Heart right ventricle (tissue), 16 donors: ENCODE data around the gene CEP152. TPM values are rescaled to one million over a fixed set of nuclear protein-coding genes. Genes with fewer than 3 reads are reported as not detected.

Source experiments
- ATAC-seq, 8 donors: fragments of 200-7000 bp; cut with Tn5 transposase; one replicate each; pipeline ENCODE4 v1.9.1; 2020; ENCODE audit warnings: mild to moderate bottlenecking in 8 of 8, moderate library complexity in 8 of 8, moderate number of reproducible peaks in 1 of 8
- DNase-seq, 2 donors: peaks; one replicate each; pipeline ENCODE4 v3.0.0-alpha.2; 2020
- H3K27ac ChIP-seq, 10 donors: fragments of 200-600 bp; sonication (generic) in 2 of 10; one replicate each; pipeline versions ENCODE4 v1.5.0 to v1.8.0; 2020 to 2022; ENCODE audit warnings: mild to moderate bottlenecking in 3 of 10
- H3K27me3 ChIP-seq, 7 donors: fragments of 200-600 bp; one replicate each; pipeline ENCODE4 v1.8.0; 2021 to 2022; ENCODE audit warnings: mild to moderate bottlenecking in 2 of 7
- H3K36me3 ChIP-seq, 9 donors: fragments of 200-600 bp; sonication (generic) in 1 of 9; one replicate each; pipeline versions ENCODE4 v1.5.0 to v1.8.0; 2020 to 2022; ENCODE audit warnings: mild to moderate bottlenecking in 2 of 9
- H3K4me1 ChIP-seq, 9 donors: fragments of 200-600 bp; sonication (generic) in 1 of 9; one replicate each; pipeline versions ENCODE4 v1.5.0 to v1.8.0; 2020 to 2022; ENCODE audit warnings: mild to moderate bottlenecking in 4 of 9
- H3K4me3 ChIP-seq, 10 donors: fragments of 200-600 bp; sonication (generic) in 2 of 10; one replicate each; pipeline versions ENCODE4 v1.5.0 to v1.8.0; 2020 to 2022; ENCODE audit warnings: mild to moderate bottlenecking in 7 of 10, moderate library complexity in 2 of 10
- H3K9me3 ChIP-seq, 11 donors: fragments of 200-600 bp in 10 of 11; sonication (generic) in 2 of 11; one replicate each; pipeline versions ENCODE4 v1.5.0 to v1.8.0; 2013 to 2022; ENCODE audit warnings: mild to moderate bottlenecking in 2 of 11, control low read depth in 1 of 11, moderate library complexity in 1 of 11
- WGBS, 2 donors: extraction: QIAGEN DNeasy Blood & Tissue Kit; methylation state at CpG; one replicate each; pipeline ENCODE4 v1.1.7; 2013; ENCODE audit warnings: inconsistent platforms in 1 of 2; 5-methylcytosine and 5-hydroxymethylcytosine counted together
- intact Hi-C, 10 donors: fragments of 100-400 bp; cut with DNase I; formaldehyde crosslinking; loops; one replicate each; pipeline versions ENCODE4 v1.11.1 to v1.14.2; 2022
- polyA plus RNA-seq, 2 donors: library from polyadenylated mRNA; stranded (reverse); fragments of 200-250 nt; gene quantifications; one replicate each; pipeline ENCODE4 v1.2.3, GENCODE V29; 2013
- total RNA-seq, 10 donors: library from RNA; stranded (reverse); fragmentation: NEBNext Ultra II Directional in 3 of 10; extraction: Animal tissue kit (Norgen Biotek cat#: 25700) in 3 of 10; gene quantifications; one replicate each; pipeline versions ENCODE4 v1.2.1 to v1.2.4, GENCODE V29; 2021 to 2023
- TF ChIP-seq, protein P1 (sequence below), 9 donors: fragments of 200-600 bp; sonication (generic) in 2 of 9; IDR thresholded peaks; one replicate each; pipeline versions ENCODE4 v1.5.0 to v1.8.0; 2021 to 2022; ENCODE audit warnings: antibody characterized with exemption in 9 of 9, mild to moderate bottlenecking in 5 of 9, moderate library complexity in 1 of 9
- donor health status: Arrhythmogenic right ventricular cardiomyopathy.
- donor health status: ischemic (EF 13 %, LVEDD 7.1; RV severe dilation, severe dysfunction).
- donor health status: healthy with polysubstance abuse.
- donor health status: DM: no; HTN: yes; CAD: no.
- donor health status: DM: no; HTN: no; CAD: no.
- donor health status: ischemic (EF 25% LVEDD 6.9; RV normal size, moderate dysfunction).
- donor health status: ischemic (EF 25% LVEDD 5.7; RV mildly dilated, moderate dysfunction).
- donor health status: healthy.
- donor health status: DM: yes; HTN: yes; CAD: no.
- donor health status: Ischemic cardiomyopathy.
- donor health status: ischemic (EF 35%, LVEDD 5.7; RV mildly dilated, moderate dysfunction).
- donor health status: nonischemic (EF 11% LVEDD 7.7; RV severe dilation, severe dysfunction).
- donor health status: DM: yes; HTN: yes; CAD: no.
- donor health status: PGD.
- donor health status: ischemic (EF 29% LVEDD 5.4; RV normal size, mild dysfunction).
- donor health status: nonischemic (EF 23%, LVEDD 6.1; RV moderate dilation, normal function).

The CEP152 gene
- total and polyA plus RNA-seq, 12 donors, result 0.51 to 1.8 (median 1.1) TPM

- no peak for ATAC-seq
- 96 to 99% methylated on average over 5 of the region's 5 CpGs for whole genome bisulfite sequencing, 2 donors
- TF ChIP-seq, protein P1, sequence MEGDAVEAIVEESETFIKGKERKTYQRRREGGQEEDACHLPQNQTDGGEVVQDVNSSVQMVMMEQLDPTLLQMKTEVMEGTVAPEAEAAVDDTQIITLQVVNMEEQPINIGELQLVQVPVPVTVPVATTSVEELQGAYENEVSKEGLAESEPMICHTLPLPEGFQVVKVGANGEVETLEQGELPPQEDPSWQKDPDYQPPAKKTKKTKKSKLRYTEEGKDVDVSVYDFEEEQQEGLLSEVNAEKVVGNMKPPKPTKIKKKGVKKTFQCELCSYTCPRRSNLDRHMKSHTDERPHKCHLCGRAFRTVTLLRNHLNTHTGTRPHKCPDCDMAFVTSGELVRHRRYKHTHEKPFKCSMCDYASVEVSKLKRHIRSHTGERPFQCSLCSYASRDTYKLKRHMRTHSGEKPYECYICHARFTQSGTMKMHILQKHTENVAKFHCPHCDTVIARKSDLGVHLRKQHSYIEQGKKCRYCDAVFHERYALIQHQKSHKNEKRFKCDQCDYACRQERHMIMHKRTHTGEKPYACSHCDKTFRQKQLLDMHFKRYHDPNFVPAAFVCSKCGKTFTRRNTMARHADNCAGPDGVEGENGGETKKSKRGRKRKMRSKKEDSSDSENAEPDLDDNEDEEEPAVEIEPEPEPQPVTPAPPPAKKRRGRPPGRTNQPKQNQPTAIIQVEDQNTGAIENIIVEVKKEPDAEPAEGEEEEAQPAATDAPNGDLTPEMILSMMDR (IDR thresholded peaks at IDR 0.05), result no peak
- no peaks in the 10 kb centered on the region for H3K27me3 ChIP-seq
- intact Hi-C loops, result no loop called here
- no peaks in the 10 kb centered on the region for H3K9me3 ChIP-seq
- H3K36me3 ChIP-seq, result peaks cover 0 to 51% (median 0%) of the 10 kb centered on the region in 9 donors
- H3K4me1 ChIP-seq, result peaks cover 0 to 6% (median 0%) of the 10 kb centered on the region in 9 donors
- H3K27ac ChIP-seq, result no peak overlapping the region
- H3K4me3 ChIP-seq, result no peak overlapping the region
- no peak for DNase-seq
These were observed 29.3 kb downstream of the CEP152 start for GRCh38 chr15:48781481-48782081.

GRCh38 chr15:48781017-48781416 is 29.9 kb downstream of the CEP152 start:
- DNase-seq (no peak), ATAC-seq (no peak)
- Histone ChIP-seq H3K9me3 (no peaks in the 10 kb centered on the region), H3K27ac (no peak overlapping the region), H3K36me3 (peaks cover 0 to 51% (median 0%) of the 10 kb centered on the region in 9 donors), H3K27me3 (no peaks in the 10 kb centered on the region), H3K4me3 (no peak overlapping the region), H3K4me1 (peaks cover 0 to 6% (median 0%) of the 10 kb centered on the region in 9 donors)
- WGBS, 2 donors, result 73 to 75% methylated on average over 2 of the region's 2 CpGs
- TF ChIP-seq, protein P1 (IDR thresholded peaks at IDR 0.05), result no peak
- intact Hi-C loops, result no loop called here

DNA sequence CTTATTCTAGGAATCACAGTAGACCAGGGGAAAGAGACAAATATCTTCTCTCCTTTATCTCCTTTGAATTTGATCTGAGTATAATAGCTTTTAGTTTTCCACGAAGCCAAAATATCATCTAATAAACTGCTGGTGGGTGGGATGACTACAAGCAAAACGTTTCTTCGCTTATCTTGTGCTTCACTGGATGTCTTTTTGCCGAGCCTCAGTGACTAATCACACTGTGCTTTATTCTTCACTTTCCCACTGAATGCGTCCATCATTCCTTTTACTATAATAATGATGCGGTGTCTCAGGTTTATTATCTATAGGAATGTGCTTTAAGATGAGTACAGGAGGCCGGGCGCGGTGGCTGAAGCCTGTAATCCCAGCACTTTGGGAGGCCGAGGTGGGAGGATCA is 32.5 kb downstream of the CEP152 start:
- TF ChIP-seq, protein P1 (IDR thresholded peaks at IDR 0.05), result no peak
- H3K4me3 ChIP-seq, result no peak overlapping the region
- 77 to 78% methylated on average over 10 of the region's 10 CpGs for WGBS, 2 donors
- peaks cover 0 to 42% (median 0%) of the 10 kb centered on the region in 9 donors for H3K36me3 ChIP-seq
- DNase-seq (no peak), ATAC-seq (peak in 1 of 8 donors; percentile 29)
- peaks cover 0 to 6% (median 0%) of the 10 kb centered on the region in 9 donors for H3K4me1 ChIP-seq
- no peaks in the 10 kb centered on the region for H3K27me3 ChIP-seq
- peaks cover 0 to 13% (median 0%) of the 10 kb centered on the region in 11 donors for H3K9me3 ChIP-seq
- peak overlapping the region in 4 of 10 donors; percentile 15 to 41 (median 32) for H3K27ac ChIP-seq
- intact Hi-C loops, result no loop called here

DNA sequence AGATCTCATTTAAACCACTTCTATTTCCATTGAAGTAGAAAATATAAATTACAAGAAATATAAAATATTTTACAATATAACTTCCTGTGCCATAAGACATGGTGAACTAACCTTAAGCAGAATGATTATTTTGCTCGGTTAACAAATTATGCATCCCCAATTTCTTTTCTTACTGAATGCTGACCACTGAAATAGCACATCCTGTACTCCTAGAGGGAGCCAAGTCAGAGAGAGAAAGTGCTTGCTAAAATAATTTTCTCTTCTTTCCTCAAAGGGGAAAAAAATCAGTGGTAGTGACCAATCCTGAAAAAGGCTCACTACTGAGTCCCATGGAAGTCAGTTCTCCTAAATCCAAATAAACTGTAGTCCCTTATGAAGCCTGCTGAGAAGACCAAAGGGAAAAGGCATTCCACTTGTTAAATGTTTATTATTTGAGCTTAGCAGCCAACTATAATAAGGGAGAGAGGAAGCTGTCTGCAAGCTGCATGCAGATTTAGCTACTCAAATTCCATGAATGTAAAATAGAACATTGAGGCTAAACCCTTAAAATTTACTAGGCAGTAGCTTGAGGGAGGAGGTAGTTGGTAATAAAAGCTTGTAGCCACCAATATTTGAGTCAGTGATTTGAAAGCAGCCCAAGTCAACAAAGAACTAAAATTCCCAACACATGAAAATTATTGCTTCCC is 33.1 kb downstream of the CEP152 start:
- intact Hi-C loops, result no loop called here
- peak overlapping the region in 4 of 10 donors; percentile 15 to 41 (median 32) for H3K27ac ChIP-seq
- ATAC-seq (peak in 3 of 8 donors; percentile 35 to 71 (median 38)), DNase-seq (no peak)
- TF ChIP-seq, protein P1 (IDR thresholded peaks at IDR 0.05), result no peak
- peaks cover 0 to 6% (median 0%) of the 10 kb centered on the region in 9 donors for H3K4me1 ChIP-seq
- no peaks in the 10 kb centered on the region for H3K27me3 ChIP-seq
- peaks cover 0 to 13% (median 0%) of the 10 kb centered on the region in 11 donors for H3K9me3 ChIP-seq
- H3K36me3 ChIP-seq, result peaks cover 0 to 36% (median 0%) of the 10 kb centered on the region in 9 donors
- H3K4me3 ChIP-seq, result no peak overlapping the region
- 56 to 68% methylated on average over 1 of the region's 1 CpG for WGBS, 2 donors
